ENCODE data around the gene MVB12B.

Gene MVB12B

GRCh38 chr9:126354887-126355770 lies 28.5 kb downstream of the MVB12B start:
- H3K36me3 Mint-ChIP-seq, result peaks cover 20% of the 10 kb centered on the region

DNA sequence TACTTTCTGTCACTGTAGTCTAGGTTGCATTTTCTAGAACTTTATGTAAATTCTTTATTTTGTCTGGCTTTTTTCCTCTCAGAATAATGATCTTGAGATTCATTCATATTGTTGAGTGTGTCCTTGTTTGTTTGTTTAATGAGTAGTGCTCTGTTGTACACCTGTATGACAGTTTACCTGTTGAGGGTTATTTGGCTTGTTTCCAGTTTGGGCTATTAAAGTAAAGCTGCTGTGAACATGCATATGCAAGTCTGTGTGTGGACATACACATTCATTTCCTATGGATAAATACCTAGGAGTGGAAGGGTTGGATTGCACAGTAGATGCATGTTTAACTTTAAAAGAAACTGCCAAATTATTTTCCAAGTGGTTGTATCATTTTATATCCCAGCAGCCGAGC lies 30.4 kb downstream of the MVB12B start:
- no peak overlapping the region for H3K27ac Mint-ChIP-seq
- H3K4me3 Mint-ChIP-seq, result no peak overlapping the region
- no peaks in the 10 kb centered on the region for H3K27me3 Mint-ChIP-seq
- peaks cover 23% of the 10 kb centered on the region for H3K4me1 Mint-ChIP-seq (ENCODE audit: low read depth)
- peaks cover 20% of the 10 kb centered on the region for H3K36me3 Mint-ChIP-seq
- peaks cover 15% of the 10 kb centered on the region for H3K9me3 Mint-ChIP-seq (ENCODE audit: low read depth)

More at GRCh38 chr9:126354887-126355770, 28.5 kb downstream of the MVB12B start:
- Mint-ChIP-seq H3K9me3 (ENCODE audit: low read depth) (peaks cover 13% of the 10 kb centered on the region), H3K27ac (no peak overlapping the region), H3K4me3 (no peak overlapping the region), H3K27me3 (no peaks in the 10 kb centered on the region), H3K4me1 (ENCODE audit: low read depth) (peaks cover 25% of the 10 kb centered on the region)

DNA sequence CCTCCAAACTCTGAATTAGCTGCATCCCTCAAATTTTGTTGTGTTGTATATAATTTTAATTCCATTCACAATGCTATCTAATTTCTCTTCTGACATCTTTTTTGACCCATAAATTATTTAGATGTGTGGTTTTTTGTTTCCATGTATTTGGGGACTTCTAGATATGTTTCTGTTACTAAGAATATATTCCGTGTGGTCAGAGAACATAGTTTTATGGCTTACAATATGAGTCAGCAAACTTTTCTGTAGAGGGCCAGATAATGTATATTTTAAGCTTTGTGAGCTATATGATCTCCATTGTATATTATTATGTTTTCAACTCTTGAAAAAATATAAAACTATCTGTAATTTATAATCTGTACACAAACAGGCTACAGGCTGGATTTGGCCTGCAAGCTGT lies 33.4 kb downstream of the MVB12B start:
- H3K27me3 Mint-ChIP-seq, result no peaks in the 10 kb centered on the region
- peaks cover 24% of the 10 kb centered on the region for H3K9me3 Mint-ChIP-seq (ENCODE audit: low read depth)
- H3K4me1 Mint-ChIP-seq (ENCODE audit: low read depth), result peaks cover 7% of the 10 kb centered on the region
- no peak overlapping the region for H3K27ac Mint-ChIP-seq
- peaks cover 26% of the 10 kb centered on the region for H3K36me3 Mint-ChIP-seq
- no peak overlapping the region for H3K4me3 Mint-ChIP-seq

DNA sequence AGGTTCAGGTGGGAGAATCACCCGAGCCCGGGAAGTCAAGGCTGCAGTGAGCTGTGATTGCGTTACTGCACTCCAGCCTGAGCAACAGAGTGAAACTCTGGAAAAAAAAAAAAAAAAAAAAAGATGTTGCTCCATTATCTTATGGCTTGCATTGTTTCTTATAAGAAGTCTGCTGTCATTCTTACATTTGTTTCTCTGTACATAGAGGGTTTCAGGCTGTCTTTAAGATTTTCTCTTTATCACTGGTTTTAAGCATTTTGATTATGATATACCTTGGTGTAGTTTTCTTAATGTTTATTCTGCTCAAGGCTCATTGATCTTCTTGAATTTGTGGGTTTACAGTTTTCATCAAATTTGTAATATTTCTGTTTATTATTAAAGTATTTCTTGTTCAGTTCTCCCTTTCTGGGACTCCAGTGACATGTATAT lies 35.2 kb downstream of the MVB12B start:
- Mint-ChIP-seq H3K27me3 (no peaks in the 10 kb centered on the region), H3K27ac (no peak overlapping the region), H3K36me3 (peaks cover 26% of the 10 kb centered on the region), H3K9me3 (ENCODE audit: low read depth) (peaks cover 24% of the 10 kb centered on the region), H3K4me3 (no peak overlapping the region), H3K4me1 (ENCODE audit: low read depth) (peaks cover 1% of the 10 kb centered on the region)

DNA sequence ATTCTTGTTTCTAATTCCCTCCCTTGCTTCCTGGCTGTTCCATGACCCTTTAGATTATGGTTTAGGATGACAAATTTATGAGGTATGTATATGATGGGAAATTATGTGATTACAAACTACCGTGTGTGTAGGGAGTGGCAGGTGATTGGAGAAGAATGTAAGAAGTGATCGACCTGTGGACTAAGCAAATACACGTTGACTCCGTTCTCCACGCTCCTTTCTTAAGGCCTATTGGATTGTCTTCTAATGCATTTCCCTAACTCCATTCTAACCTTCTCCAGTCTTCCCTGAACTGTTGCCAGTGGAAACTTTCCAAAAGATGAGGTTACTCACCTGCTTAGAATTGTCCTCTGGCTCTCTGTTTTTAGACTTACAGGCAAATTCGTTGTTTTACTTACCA lies 36.6 kb downstream of the MVB12B start:
- H3K27ac Mint-ChIP-seq, result no peak overlapping the region
- H3K4me3 Mint-ChIP-seq, result no peak overlapping the region
- H3K9me3 Mint-ChIP-seq (ENCODE audit: low read depth), result peaks cover 24% of the 10 kb centered on the region
- H3K27me3 Mint-ChIP-seq, result no peaks in the 10 kb centered on the region
- H3K36me3 Mint-ChIP-seq, result peaks cover 26% of the 10 kb centered on the region
- H3K4me1 Mint-ChIP-seq (ENCODE audit: low read depth), result peaks cover 1% of the 10 kb centered on the region

GRCh38 chr9:126363847-126364671 lies 37.4 kb downstream of the MVB12B start:
- H3K36me3 Mint-ChIP-seq, result peaks cover 23% of the 10 kb centered on the region
- no peak overlapping the region for H3K4me3 Mint-ChIP-seq
- peaks cover 24% of the 10 kb centered on the region for H3K9me3 Mint-ChIP-seq (ENCODE audit: low read depth)
- H3K27ac Mint-ChIP-seq, result no peak overlapping the region
- no peaks in the 10 kb centered on the region for H3K27me3 Mint-ChIP-seq
- H3K4me1 Mint-ChIP-seq (ENCODE audit: low read depth), result peaks cover 1% of the 10 kb centered on the region

DNA sequence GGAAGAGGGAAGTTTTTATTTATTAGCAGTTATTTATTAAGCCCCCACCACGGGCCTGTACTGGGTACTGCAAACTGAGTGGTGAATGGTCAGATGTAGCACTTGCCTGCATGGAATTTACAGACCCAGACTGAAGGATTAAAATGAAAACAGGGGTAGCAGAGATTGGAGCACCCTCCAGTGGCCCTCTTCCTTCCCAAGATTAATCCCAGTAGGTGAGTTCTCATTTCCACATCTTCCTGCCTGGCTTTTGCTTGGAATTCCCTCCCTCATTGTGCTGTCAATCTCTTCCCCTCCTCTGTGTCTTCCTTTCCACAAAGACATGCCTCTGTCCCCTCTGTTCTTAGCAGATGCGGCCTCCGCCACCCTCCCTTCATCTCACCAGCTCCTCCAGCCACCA lies 39.2 kb downstream of the MVB12B start:
- Mint-ChIP-seq H3K4me3 (no peak overlapping the region), H3K9me3 (ENCODE audit: low read depth) (peaks cover 17% of the 10 kb centered on the region), H3K36me3 (peaks cover 19% of the 10 kb centered on the region), H3K27me3 (no peaks in the 10 kb centered on the region), H3K4me1 (ENCODE audit: low read depth) (peaks cover 1% of the 10 kb centered on the region), H3K27ac (no peak overlapping the region)

- Mint-ChIP-seq H3K27me3 (no peaks in the 10 kb centered on the region), H3K27ac (no peak overlapping the region), H3K4me1 (ENCODE audit: low read depth) (peaks cover 1% of the 10 kb centered on the region), H3K36me3 (peaks cover 17% of the 10 kb centered on the region), H3K9me3 (ENCODE audit: low read depth) (peaks cover 14% of the 10 kb centered on the region), H3K4me3 (no peak overlapping the region)
Measured at GRCh38 chr9:126366366-126367011, 39.9 kb downstream of the MVB12B start.

DNA sequence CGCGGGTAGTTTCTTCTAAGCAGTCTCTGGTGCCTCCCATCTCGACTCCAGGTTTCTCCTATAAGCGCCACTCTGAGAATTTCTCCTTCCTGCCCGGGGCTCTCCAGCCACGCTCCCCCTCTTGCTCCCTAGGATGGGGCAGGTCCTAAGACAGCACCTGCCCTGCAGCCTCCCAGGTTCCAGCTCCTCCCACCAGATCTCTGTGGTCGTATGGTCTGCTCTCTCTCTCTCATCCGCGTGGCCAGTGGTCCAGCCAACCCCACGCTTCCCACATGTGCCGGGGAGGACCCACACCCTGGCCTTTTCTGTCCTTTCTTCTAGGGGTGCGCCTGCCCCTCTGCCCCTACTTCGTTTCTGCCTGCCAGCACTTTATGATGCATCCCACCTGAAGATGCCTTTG lies 40.5 kb downstream of the MVB12B start:
- Mint-ChIP-seq H3K27me3 (no peaks in the 10 kb centered on the region), H3K9me3 (ENCODE audit: low read depth) (peaks cover 8% of the 10 kb centered on the region), H3K4me3 (no peak overlapping the region), H3K36me3 (peaks cover 13% of the 10 kb centered on the region), H3K27ac (no peak overlapping the region), H3K4me1 (ENCODE audit: low read depth) (peaks cover 3% of the 10 kb centered on the region)

- H3K4me3 Mint-ChIP-seq, result no peak overlapping the region
- peaks cover 4% of the 10 kb centered on the region for H3K9me3 Mint-ChIP-seq (ENCODE audit: low read depth)
- H3K27ac Mint-ChIP-seq, result no peak overlapping the region
- H3K27me3 Mint-ChIP-seq, result no peaks in the 10 kb centered on the region
- peaks cover 11% of the 10 kb centered on the region for H3K36me3 Mint-ChIP-seq
- H3K4me1 Mint-ChIP-seq (ENCODE audit: low read depth), result peaks cover 5% of the 10 kb centered on the region
Measured at GRCh38 chr9:126367616-126368015, 41.0 kb downstream of the MVB12B start.

DNA sequence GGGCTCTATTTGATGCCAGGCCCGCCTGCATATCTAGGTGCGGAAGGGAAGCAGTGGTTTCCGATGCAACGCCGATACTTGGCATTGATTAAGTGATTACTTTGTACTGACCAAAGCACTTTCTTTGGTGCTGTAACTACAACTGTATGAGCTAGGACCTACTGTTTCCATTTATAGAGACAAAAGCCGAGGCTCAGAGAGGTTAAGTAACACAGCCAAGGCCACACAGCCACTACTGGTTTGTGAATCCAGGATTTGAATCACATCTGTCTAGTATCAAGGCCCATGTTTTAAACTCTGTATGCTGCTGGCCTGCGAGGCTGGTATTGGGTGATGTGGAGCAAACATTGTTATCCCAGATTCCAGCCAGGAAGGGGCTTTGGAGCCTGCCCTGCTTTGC lies 41.4 kb downstream of the MVB12B start:
- Mint-ChIP-seq H3K27ac (no peak overlapping the region), H3K9me3 (ENCODE audit: low read depth) (peaks cover 4% of the 10 kb centered on the region), H3K4me1 (ENCODE audit: low read depth) (peaks cover 7% of the 10 kb centered on the region), H3K27me3 (no peaks in the 10 kb centered on the region), H3K4me3 (no peak overlapping the region), H3K36me3 (peaks cover 11% of the 10 kb centered on the region)

GRCh38 chr9:126371007-126371870 lies 44.6 kb downstream of the MVB12B start:
- Mint-ChIP-seq H3K36me3 (peaks cover 3% of the 10 kb centered on the region), H3K27me3 (no peaks in the 10 kb centered on the region), H3K9me3 (ENCODE audit: low read depth) (no peaks in the 10 kb centered on the region), H3K27ac (no peak overlapping the region), H3K4me1 (ENCODE audit: low read depth) (peaks cover 27% of the 10 kb centered on the region), H3K4me3 (no peak overlapping the region)

DNA sequence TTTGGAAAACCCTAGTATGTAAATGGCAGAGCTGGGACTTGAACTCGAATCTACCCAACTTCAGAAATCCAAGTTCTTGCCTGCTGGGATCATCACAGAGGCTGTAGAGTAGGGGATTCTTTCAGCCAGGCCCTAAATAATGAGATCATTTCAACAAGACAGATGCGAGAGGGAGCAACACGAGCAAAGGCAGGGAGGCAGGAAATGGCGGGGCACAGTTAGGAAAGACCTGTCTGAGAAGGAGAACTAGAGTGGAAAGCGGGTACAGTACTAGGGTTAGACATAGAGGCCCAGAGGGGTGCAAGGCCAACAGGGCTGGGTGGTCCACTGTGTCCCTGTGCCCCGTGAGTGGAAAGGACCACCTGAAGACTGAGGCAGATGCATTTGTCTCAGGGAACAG lies 46.1 kb downstream of the MVB12B start:
- H3K36me3 Mint-ChIP-seq, result peaks cover 3% of the 10 kb centered on the region
- no peak overlapping the region for H3K4me3 Mint-ChIP-seq
- H3K27me3 Mint-ChIP-seq, result no peaks in the 10 kb centered on the region
- H3K4me1 Mint-ChIP-seq (ENCODE audit: low read depth), result peaks cover 33% of the 10 kb centered on the region
- no peaks in the 10 kb centered on the region for H3K9me3 Mint-ChIP-seq (ENCODE audit: low read depth)
- no peak overlapping the region for H3K27ac Mint-ChIP-seq

- Mint-ChIP-seq H3K27me3 (no peaks in the 10 kb centered on the region), H3K4me1 (ENCODE audit: low read depth) (peaks cover 33% of the 10 kb centered on the region), H3K27ac (peak overlapping the region; percentile 8), H3K9me3 (ENCODE audit: low read depth) (no peaks in the 10 kb centered on the region), H3K36me3 (peaks cover 3% of the 10 kb centered on the region), H3K4me3 (no peak overlapping the region)
Measured at GRCh38 chr9:126373241-126373640, 46.6 kb downstream of the MVB12B start.

Data from activated naive CD8-positive, alpha-beta T cell (primary cell).